ENCODE data around the gene DAB1. TPM values are rescaled to one million over a fixed set of nuclear protein-coding genes. Genes with fewer than 3 reads are reported as not detected.

The DAB1 gene
- total and polyA plus RNA-seq, 10 of the 15 experiments (the other 5 are each of a cell fraction or from before 2014, with no cell fraction given): 0.02 to 0.10 (median 0.03) TPM; not detected in 5

- Histone ChIP-seq H3K4me3 (no peak overlapping the region), H4K20me1 (ENCODE audit: control insufficient read depth, insufficient read depth) (no peaks in the 10 kb centered on the region), H3K27ac (ENCODE audit: control insufficient read depth, insufficient read depth) (no peak overlapping the region), H3K27me3 (replicated peaks in 1 of 2; ENCODE audit: control insufficient read depth in 2 of 2, insufficient read depth in 2 of 2, low read length in 1 of 2) (no peaks in the 10 kb centered on the region; a peak in 1 of 4 replicates), H3K4me2 (ENCODE audit: control insufficient read depth, insufficient read depth) (no peak overlapping the region), H3K9ac (ENCODE audit: control insufficient read depth, insufficient read depth, low read length) (no peak overlapping the region), H2AFZ (ENCODE audit: control insufficient read depth, low read depth, low read length) (no peak overlapping the region), H3K36me3 (ENCODE audit: control insufficient read depth in 2 of 2, insufficient read depth in 2 of 2, low read length in 1 of 2) (no peaks in the 10 kb centered on the region), H3K4me1 (ENCODE audit: control insufficient read depth, insufficient read depth, low read length) (no peaks in the 10 kb centered on the region), H3K9me3 (replicated peaks; ENCODE audit: control insufficient read depth, insufficient read depth, low read length) (no peaks in the 10 kb centered on the region), H3K79me2 (ENCODE audit: control insufficient read depth, insufficient read depth, low read length) (no peaks in the 10 kb centered on the region)
- no peak for TF ChIP-seq MEF2A (IDR thresholded peaks at IDR 0.05; ENCODE audit: insufficient read depth, low read depth, low read length)
- TF ChIP-seq NR2C1 (IDR thresholded peaks at IDR 0.05): no peak
- no peak for TF ChIP-seq NRF1 (conservative IDR thresholded peaks at IDR 0.05; ENCODE audit: low read depth, low read length)
- no peak for TF ChIP-seq ZZZ3 (IDR thresholded peaks at IDR 0.05; ENCODE audit: control insufficient read depth, insufficient read length, low read depth)
- no peak for TF ChIP-seq DPF2 (IDR thresholded peaks at IDR 0.05)
- CTCF ChIA-PET: no interaction called here
- ATAC-seq: no peak
- POLR2A ChIA-PET: no interaction called here
- SMC1A ChIA-PET (ENCODE audit: uncharacterized antibody, unreplicated experiment): no interaction called here
- FAIRE-seq: no peak
- intact Hi-C loops (cut with micrococcal nuclease; ENCODE audit: unreplicated experiment): no loop called here
- BruUV-seq (replicated peaks): no TSS peak
- WGBS (ENCODE audit: insufficient coverage, insufficient replicate concordance, low lambda C conversion rate, missing lambda C conversion rate): 2% methylated on average over 3 of the region's 3 CpGs
- RAD21 ChIA-PET (ENCODE audit: unreplicated experiment): no interaction called here
- in situ Hi-C loops (cut with MboI): no loop called here
- DNase-seq (ENCODE audit: low read depth, low spot score): no peak
Measured at GRCh38 chr1:57041901-57042300, 382.0 kb downstream of the DAB1 start.

- H3K27ac ChIP-seq (ENCODE audit: control insufficient read depth, insufficient read depth): no peak overlapping the region
- in situ Hi-C loops (cut with MboI) (no loop called here), intact Hi-C loops (cut with micrococcal nuclease; ENCODE audit: unreplicated experiment) (no loop called here)
- RAD21 ChIA-PET (ENCODE audit: unreplicated experiment): no interaction called here
- no peaks in the 10 kb centered on the region for H3K36me3 ChIP-seq (ENCODE audit: control insufficient read depth in 2 of 2, insufficient read depth in 2 of 2, low read length in 1 of 2)
- no peaks in the 10 kb centered on the region; a peak in 1 of 4 replicates for H3K27me3 ChIP-seq (replicated peaks in 1 of 2; ENCODE audit: control insufficient read depth in 2 of 2, insufficient read depth in 2 of 2, low read length in 1 of 2)
- TF ChIP-seq MEF2A (IDR thresholded peaks at IDR 0.05; ENCODE audit: insufficient read depth, low read depth, low read length): no peak
- TF ChIP-seq SRF (IDR thresholded peaks at IDR 0.05; ENCODE audit: low read depth in 2 of 2, low read length in 2 of 2): no peak
- no peak for TF ChIP-seq LARP7 (IDR thresholded peaks at IDR 0.05)
- no peak for TF ChIP-seq PKNOX1 (IDR thresholded peaks at IDR 0.05)
- no peak for TF ChIP-seq ZNF592 (IDR thresholded peaks at IDR 0.05)
- no peak for TF ChIP-seq FOS (IDR thresholded peaks at IDR 0.05; ENCODE audit: borderline replicate concordance, extremely low read depth, insufficient read length)
- TF ChIP-seq CEBPB (IDR thresholded peaks at IDR 0.05; ENCODE audit: borderline replicate concordance in 1 of 2, low read depth in 2 of 2, low read length in 2 of 2): no peak
- no peak for TF ChIP-seq TBL1XR1 (IDR thresholded peaks at IDR 0.05; ENCODE audit: low read depth, low read length)
- no peak overlapping the region for H3K4me3 ChIP-seq
- H3K4me1 ChIP-seq (ENCODE audit: control insufficient read depth, insufficient read depth, low read length): no peaks in the 10 kb centered on the region
- POLR2A ChIA-PET: interaction anchor here (1.0 kb wide), 1 partner anchor 30 kb away, joined by 3 read pairs; no protein-coding TSS in a partner anchor
- no peak overlapping the region for H2AFZ ChIP-seq (ENCODE audit: control insufficient read depth, low read depth, low read length)
- FAIRE-seq (no peak), DNase-seq (ENCODE audit: low read depth, low spot score) (no peak), ATAC-seq (no peak)
- H3K9ac ChIP-seq (ENCODE audit: control insufficient read depth, insufficient read depth, low read length): no peak overlapping the region
- no peaks in the 10 kb centered on the region for H3K79me2 ChIP-seq (ENCODE audit: control insufficient read depth, insufficient read depth, low read length)
- no peak overlapping the region for H3K4me2 ChIP-seq (ENCODE audit: control insufficient read depth, insufficient read depth)
- no peaks in the 10 kb centered on the region for H3K9me3 ChIP-seq (replicated peaks; ENCODE audit: control insufficient read depth, insufficient read depth, low read length)
- CTCF ChIA-PET: no interaction called here
- 0% methylated on average over 2 of the region's 2 CpGs for WGBS (ENCODE audit: insufficient coverage, insufficient replicate concordance, low lambda C conversion rate, missing lambda C conversion rate)
- BruUV-seq (replicated peaks): no TSS peak
- no peaks in the 10 kb centered on the region for H4K20me1 ChIP-seq (ENCODE audit: control insufficient read depth, insufficient read depth)
- SMC1A ChIA-PET (ENCODE audit: uncharacterized antibody, unreplicated experiment): no interaction called here
Measured at GRCh38 chr1:57040811-57041210, 383.0 kb downstream of the DAB1 start.
